Astrocyte of the cerebellum (primary cell): Measurements from ENCODE around the gene CHEK2.

Experiments used
- DNase-seq: peaks from one replicate; pipeline ENCODE4 v3.0.0-alpha.2; 2011; ENCODE audit warnings: low read depth
- H3K4me3 ChIP-seq: 2 replicates; pipeline ENCODE4 v1.5.1; 2011; ENCODE audit warnings: mild to moderate bottlenecking, low read depth, low read length, moderate library complexity
- in situ Hi-C: cut with HindIII; loops from 2 replicates; pipeline ENCODE4 v1.10.0; 2017; ENCODE audit warnings: low sequenced_read_pairs
- TF ChIP-seq, protein P1 (sequence below): IDR thresholded peaks from 2 replicates; pipeline ENCODE4 v1.5.1; 2012; ENCODE audit warnings: low read length, low read depth, moderate library complexity, mild to moderate bottlenecking; ENCODE audit errors: missing control alignments

Gene CHEK2

GRCh38 chr22:28741785-28742561, at the start of gene CHEK2, which contains the start of gene HSCB:
TSS of gene CHEK2 (minus strand) at chr22:28741820. CDS start at chr22:28734721, 7,099 bp downstream.
TSS of gene HSCB (plus strand) at chr22:28742039. CDS start at chr22:28742096, 57 bp downstream.
- peak within 1 kb of the TSS; percentile 94 for H3K4me3 ChIP-seq

GRCh38 chr22:28791124-28791523, 49.5 kb upstream of the CHEK2 start:
- TF ChIP-seq, protein P1, sequence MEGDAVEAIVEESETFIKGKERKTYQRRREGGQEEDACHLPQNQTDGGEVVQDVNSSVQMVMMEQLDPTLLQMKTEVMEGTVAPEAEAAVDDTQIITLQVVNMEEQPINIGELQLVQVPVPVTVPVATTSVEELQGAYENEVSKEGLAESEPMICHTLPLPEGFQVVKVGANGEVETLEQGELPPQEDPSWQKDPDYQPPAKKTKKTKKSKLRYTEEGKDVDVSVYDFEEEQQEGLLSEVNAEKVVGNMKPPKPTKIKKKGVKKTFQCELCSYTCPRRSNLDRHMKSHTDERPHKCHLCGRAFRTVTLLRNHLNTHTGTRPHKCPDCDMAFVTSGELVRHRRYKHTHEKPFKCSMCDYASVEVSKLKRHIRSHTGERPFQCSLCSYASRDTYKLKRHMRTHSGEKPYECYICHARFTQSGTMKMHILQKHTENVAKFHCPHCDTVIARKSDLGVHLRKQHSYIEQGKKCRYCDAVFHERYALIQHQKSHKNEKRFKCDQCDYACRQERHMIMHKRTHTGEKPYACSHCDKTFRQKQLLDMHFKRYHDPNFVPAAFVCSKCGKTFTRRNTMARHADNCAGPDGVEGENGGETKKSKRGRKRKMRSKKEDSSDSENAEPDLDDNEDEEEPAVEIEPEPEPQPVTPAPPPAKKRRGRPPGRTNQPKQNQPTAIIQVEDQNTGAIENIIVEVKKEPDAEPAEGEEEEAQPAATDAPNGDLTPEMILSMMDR: no peak
- no peak for DNase-seq
- H3K4me3 ChIP-seq: no peak overlapping the region
- in situ Hi-C loops: no loop called here

More at GRCh38 chr22:28741785-28742561, at the start of gene CHEK2, which contains the start of gene HSCB:
- peak; percentile 98 for DNase-seq
- in situ Hi-C loops: no loop called here
- TF ChIP-seq, protein P1: no peak

GRCh38 chr22:28788601-28789000, 47.0 kb upstream of the CHEK2 start:
- TF ChIP-seq, protein P1: no peak
- H3K4me3 ChIP-seq: no peak overlapping the region
- in situ Hi-C loops: no loop called here
- no peak for DNase-seq

DNA sequence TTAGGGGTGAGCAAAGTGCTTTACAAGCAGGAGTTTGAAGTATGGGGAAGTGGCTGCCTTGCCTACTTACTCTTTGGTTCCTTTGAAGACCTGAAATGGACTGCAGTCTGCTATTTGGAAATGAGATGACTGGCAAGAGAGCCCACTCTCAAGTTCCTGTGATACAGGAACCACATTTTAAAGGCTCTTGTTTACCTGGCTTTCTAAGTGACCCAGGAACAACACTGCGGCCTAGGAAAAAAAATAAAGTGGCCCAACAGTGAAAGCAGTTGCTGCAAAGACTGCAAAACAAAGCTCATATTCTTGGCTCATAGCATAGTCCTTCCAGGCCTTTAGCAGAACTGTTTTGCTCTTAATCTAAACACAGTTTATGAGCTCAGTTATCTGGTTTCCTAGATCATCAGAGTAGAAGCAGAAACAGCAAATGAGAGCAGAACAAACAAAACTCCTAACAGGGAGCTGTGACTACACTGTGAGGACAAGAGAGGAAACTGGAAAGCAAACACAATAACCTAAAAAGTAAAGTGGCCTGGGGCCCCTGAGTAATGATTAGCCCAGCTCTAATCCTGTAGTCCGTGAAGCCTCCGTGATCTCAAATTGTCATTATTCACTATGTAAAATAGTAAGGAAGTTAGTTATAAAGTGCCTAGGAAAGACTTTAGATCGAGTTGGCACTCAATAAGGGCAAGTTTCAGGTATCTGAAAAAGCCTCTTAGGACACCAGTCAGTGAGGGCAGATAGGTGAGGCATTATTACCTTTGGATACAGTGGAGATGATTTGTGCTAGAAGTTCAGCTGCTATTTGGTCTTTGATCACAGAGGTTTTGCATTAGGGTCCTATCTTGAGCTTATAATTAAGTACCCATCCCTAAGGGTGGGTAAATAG, 42.4 kb upstream of the CHEK2 start:
- no peak for DNase-seq
- TF ChIP-seq, protein P1: no peak
- no peak overlapping the region for H3K4me3 ChIP-seq
- in situ Hi-C loops: no loop called here

GRCh38 chr22:28780296-28780695, 38.7 kb upstream of the CHEK2 start:
- DNase-seq: no peak
- H3K4me3 ChIP-seq: no peak overlapping the region
- TF ChIP-seq, protein P1: no peak
- in situ Hi-C loops: no loop called here

DNA sequence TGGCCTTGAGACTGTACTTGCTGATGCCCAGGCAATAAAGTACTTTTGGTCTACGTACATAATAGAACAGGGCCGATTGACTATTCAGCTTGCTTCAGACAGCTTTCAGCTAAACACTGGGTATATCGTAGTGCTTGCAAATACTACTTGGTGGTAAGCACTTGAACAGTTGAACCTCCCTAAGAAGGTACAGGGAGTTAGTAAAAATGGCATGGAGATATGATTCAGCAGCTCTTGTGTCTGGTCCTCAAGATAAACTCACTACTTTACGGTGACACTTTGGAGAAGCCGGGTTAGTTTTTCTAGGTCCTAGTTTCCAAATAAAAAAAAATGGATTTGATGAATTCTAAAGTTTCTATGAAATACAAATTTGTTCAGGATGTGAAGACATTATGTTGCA, 38.2 kb upstream of the CHEK2 start:
- H3K4me3 ChIP-seq: no peak overlapping the region
- in situ Hi-C loops: no loop called here
- no peak for DNase-seq
- TF ChIP-seq, protein P1: no peak
